ENCODE measurements around the gene UBAP2. TPM values are rescaled to one million over a fixed set of nuclear protein-coding genes. Genes with fewer than 3 reads are reported as not detected.

UBAP2 gene, protein sequence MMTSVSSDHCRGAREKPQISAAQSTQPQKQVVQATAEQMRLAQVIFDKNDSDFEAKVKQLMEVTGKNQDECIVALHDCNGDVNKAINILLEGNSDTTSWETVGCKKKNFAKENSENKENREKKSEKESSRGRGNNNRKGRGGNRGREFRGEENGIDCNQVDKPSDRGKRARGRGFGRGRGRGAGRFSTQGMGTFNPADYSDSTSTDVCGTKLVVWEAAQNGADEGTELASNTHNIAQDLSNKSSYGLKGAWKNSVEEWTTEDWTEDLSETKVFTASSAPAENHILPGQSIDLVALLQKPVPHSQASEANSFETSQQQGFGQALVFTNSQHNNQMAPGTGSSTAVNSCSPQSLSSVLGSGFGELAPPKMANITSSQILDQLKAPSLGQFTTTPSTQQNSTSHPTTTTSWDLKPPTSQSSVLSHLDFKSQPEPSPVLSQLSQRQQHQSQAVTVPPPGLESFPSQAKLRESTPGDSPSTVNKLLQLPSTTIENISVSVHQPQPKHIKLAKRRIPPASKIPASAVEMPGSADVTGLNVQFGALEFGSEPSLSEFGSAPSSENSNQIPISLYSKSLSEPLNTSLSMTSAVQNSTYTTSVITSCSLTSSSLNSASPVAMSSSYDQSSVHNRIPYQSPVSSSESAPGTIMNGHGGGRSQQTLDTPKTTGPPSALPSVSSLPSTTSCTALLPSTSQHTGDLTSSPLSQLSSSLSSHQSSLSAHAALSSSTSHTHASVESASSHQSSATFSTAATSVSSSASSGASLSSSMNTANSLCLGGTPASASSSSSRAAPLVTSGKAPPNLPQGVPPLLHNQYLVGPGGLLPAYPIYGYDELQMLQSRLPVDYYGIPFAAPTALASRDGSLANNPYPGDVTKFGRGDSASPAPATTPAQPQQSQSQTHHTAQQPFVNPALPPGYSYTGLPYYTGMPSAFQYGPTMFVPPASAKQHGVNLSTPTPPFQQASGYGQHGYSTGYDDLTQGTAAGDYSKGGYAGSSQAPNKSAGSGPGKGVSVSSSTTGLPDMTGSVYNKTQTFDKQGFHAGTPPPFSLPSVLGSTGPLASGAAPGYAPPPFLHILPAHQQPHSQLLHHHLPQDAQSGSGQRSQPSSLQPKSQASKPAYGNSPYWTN
- total RNA-seq (2014; rRNA removed; shearing (Covaris generic)), result 11.6 and 14.7 TPM in 2 replicates

- peak; percentile 94 for DNase-seq (ENCODE audit: low spot score)
Measured at GRCh38 chr9:34048727-34049629, at the start of gene UBAP2. TSS of gene UBAP2 (minus strand) at chr9:34048887. CDS start at chr9:34017148, 31,739 bp downstream.

- DNase-seq (ENCODE audit: low spot score), result no peak
Measured at GRCh38 chr9:34098307-34098706, 49.6 kb upstream of the UBAP2 start.

GRCh38 chr9:34097865-34098264 is 49.2 kb upstream of the UBAP2 start:
- DNase-seq (ENCODE audit: low spot score), result no peak

DNA sequence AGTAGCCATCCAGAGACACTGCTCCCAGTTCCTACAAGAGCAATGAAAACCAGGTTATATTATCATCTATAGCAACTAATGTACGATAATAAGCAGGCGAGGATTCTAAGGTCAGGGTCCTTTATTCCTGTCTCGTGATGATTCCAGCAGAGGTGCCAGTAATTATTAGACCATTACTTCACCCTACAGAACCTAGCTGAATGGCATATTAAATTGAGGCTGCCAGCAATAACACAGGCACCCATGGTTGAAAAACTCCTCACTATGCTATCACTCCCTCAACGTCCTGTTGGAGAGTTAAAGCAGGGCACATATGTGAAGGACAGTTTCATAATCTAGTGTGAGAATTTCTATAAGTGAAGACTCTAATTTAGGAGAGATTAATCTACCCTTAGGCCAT is 48.1 kb upstream of the UBAP2 start:
- no peak for DNase-seq (ENCODE audit: low spot score)

- DNase-seq (ENCODE audit: low spot score), result no peak
Measured at GRCh38 chr9:34093578-34093977, 44.9 kb upstream of the UBAP2 start.

DNA sequence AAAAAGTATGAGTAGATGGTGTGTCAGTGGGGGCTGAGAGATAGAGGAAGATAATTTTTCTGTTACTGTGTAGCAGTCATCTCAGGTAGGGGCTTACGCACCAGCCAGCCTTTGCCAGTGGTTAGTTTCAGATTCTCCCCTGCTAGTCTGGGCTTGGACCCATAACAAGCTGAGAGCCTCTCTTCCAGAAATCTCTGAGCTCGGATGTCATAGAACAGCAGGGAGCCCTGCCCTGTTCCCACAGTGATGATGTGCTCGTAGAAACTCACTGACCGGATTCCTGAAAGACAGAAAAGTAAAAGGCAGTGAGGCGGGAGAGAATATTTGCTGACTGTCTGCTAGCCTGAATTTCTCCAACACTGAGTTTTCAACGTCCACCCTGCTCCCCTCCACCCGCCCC is 40.6 kb upstream of the UBAP2 start:
- no peak for DNase-seq (ENCODE audit: low spot score)

GRCh38 chr9:34087370-34087769 is 38.7 kb upstream of the UBAP2 start:
- no peak for DNase-seq (ENCODE audit: low spot score)

- DNase-seq (ENCODE audit: low spot score), result no peak
Measured at GRCh38 chr9:34086864-34087263, 38.2 kb upstream of the UBAP2 start.

GRCh38 chr9:34085581-34086500 is 37.2 kb upstream of the UBAP2 start:
- no peak for DNase-seq (ENCODE audit: low spot score)

DNA sequence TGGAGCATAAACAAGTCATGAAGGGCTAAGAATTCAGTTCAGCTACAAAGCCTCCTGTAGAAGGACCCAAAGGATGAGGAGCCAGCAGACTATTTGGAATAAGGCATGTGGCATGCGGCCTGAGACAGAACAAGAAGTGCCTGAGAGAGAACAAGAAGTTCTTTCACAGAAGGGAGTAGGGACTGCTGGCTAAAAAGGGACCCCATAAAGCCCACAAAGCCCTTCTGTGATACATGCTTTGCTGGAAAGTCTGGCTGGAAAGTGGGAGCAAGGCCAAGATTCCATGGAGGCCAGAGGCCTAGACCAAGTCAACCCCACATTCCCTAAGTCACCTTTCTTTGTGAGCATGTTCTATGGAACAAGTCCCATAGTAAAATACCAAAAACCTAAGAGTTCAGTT is 35.9 kb upstream of the UBAP2 start:
- DNase-seq (ENCODE audit: low spot score), result no peak

DNA sequence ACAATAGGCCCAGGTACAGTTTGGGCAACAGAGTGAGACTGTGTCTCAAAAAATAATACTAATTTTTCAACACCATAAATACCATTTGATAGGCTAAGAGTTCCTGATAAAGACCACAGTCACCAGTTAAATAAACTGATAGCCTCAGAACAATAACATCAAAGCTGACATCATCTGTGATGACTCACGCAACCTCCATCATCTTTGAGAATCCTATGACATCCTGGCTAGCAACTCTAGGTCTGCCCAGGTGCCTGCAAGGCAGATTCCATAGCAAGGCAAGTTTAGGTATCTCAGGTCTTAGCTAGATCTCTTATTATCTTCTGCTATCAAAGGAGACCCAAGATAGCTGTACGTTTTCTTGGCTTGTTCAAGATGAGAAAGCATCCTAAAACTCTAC is 30.5 kb upstream of the UBAP2 start:
- peak; percentile 81 for DNase-seq (ENCODE audit: low spot score)

GRCh38 chr9:34072868-34073590 is 24.3 kb upstream of the UBAP2 start:
- peak; percentile 68 for DNase-seq (ENCODE audit: low spot score)

DNA sequence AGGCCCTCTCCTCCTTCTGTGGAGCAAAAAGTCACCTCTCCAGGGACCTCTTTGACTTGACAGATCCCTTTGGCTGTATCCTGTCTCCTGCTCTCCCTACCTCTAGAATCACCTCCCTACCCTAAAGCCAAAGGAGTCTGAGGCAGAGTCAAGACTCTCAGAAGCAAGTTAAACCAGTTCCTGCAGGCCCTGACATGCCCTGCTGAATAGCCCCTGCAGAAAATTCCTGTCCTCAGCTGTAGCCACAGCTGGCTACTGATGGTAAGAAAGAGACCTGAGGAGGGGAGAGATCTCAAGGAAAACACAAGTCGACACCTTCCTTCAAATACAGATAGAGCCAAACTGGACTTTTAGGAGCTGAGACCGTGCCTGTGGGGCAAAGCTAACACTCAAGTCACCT is 23.7 kb upstream of the UBAP2 start:
- DNase-seq (ENCODE audit: low spot score), result no peak

DNA sequence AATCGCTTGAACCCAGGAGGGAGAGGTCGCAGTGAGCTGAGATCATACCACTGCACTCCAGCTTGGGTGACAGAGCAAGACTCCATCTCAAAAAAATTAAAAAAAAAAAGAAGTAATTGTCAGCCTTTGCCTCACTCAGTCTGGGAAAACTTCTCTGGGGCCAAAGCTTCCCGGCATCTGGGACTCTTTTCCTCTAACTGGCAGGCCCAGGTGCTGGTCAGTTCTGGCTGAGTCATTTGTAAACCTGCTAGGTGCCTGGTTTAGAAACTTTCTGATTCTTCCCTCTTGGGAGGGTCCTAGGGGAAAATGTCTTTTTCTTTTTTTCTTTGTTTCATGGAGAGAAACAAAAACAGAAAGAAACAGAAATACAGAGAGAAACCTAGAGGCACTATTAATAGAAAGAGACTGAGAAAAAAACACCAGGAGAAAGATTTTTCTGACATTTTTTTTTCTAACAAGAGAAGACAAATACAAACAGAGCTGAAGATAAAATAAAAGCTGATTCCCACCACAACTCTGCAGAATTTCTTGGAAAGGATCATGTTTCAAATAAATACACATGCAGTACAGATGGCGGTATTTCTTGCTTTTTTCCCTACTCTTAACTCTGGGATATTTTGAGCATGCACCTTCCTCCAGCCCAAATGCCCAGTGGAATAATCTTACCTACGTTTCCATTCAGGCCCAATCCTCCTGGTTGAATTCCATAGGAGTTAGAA is 22.1 kb upstream of the UBAP2 start:
- DNase-seq (ENCODE audit: low spot score), result no peak

DNA sequence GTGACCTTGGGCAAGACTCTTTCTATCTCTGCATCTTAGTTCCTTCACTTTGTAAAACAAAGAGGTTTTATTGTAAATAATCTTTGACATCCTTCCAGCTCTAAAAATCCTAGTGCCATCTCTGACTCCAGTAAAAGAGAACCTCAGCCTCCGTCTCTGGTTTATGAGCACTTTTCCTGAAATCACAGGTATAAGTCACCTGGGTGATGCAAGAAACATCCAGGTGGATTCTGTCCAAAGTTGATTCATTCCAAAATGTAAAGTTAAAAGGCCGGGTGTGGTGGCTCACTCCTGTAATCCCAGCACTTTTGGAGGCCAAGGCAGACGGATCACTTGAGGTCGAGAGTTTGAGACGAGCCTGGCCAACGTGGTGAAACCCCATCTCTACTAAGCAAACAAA is 21.1 kb upstream of the UBAP2 start:
- no peak for DNase-seq (ENCODE audit: low spot score)

GRCh38 chr9:34065541-34065940 is 16.9 kb upstream of the UBAP2 start:
- DNase-seq (ENCODE audit: low spot score), result no peak

- DNase-seq (ENCODE audit: low spot score), result no peak
Measured at GRCh38 chr9:34059954-34060353, 11.3 kb upstream of the UBAP2 start.

- DNase-seq (ENCODE audit: low spot score), result no peak
Measured at GRCh38 chr9:34059281-34059680, 10.6 kb upstream of the UBAP2 start.

Data from A172 (cell line).